GM19023 (cell line): Measurements from ENCODE around the gene RCAN3.
"Not testable (repeated sequence)": the region's sequence is repeated elsewhere in the genome, so short reads cannot be mapped to it uniquely, and the experiment has no call there.

ENCODE experiments used
- ATAC-seq: cut with Tn5 transposase; IDR thresholded peaks from one replicate; pipeline ENCODE4 v1.9.1; 2021; ENCODE audit warnings: mild to moderate bottlenecking, moderate library complexity; ENCODE audit not compliant: unreplicated experiment

The RCAN3 gene

GRCh38 chr1:24502709-24503058, at the start of gene RCAN3:
TSS of gene RCAN3 (plus strand) at chr1:24502836. CDS start at chr1:24514373, 11,537 bp downstream.
- peak; percentile 62 for ATAC-seq

GRCh38 chr1:24452922-24453485, 49.6 kb upstream of the RCAN3 start:
- no peak for ATAC-seq

GRCh38 chr1:24454673-24455072, 48.0 kb upstream of the RCAN3 start:
- no peak for ATAC-seq

- no peak for ATAC-seq
These were observed 47.4 kb upstream of the RCAN3 start for GRCh38 chr1:24455272-24455671.

- no peak for ATAC-seq
These were observed 44.8 kb upstream of the RCAN3 start for GRCh38 chr1:24457866-24458265.

- ATAC-seq, result no peak
These were observed 42.9 kb upstream of the RCAN3 start for GRCh38 chr1:24459551-24460266.

GRCh38 chr1:24462128-24462527, 40.5 kb upstream of the RCAN3 start:
- ATAC-seq, result not testable (repeated sequence)

- ATAC-seq, result no peak
These were observed 38.6 kb upstream of the RCAN3 start for GRCh38 chr1:24463776-24464735.

GRCh38 chr1:24465099-24465498, 37.5 kb upstream of the RCAN3 start:
- no peak for ATAC-seq

GRCh38 chr1:24465638-24466037, 37.0 kb upstream of the RCAN3 start:
- ATAC-seq, result no peak

GRCh38 chr1:24468685-24469316, 33.8 kb upstream of the RCAN3 start:
- no peak for ATAC-seq

GRCh38 chr1:24470592-24470991, 32.0 kb upstream of the RCAN3 start:
- ATAC-seq, result no peak

- ATAC-seq, result no peak
These were observed 29.9 kb upstream of the RCAN3 start for GRCh38 chr1:24472527-24473251.

GRCh38 chr1:24474193-24474592, 28.4 kb upstream of the RCAN3 start:
- no peak for ATAC-seq

- ATAC-seq, result no peak
These were observed 26.9 kb upstream of the RCAN3 start for GRCh38 chr1:24475700-24476099.

- ATAC-seq, result no peak
These were observed 26.1 kb upstream of the RCAN3 start for GRCh38 chr1:24476571-24476970.

GRCh38 chr1:24477309-24477708, 25.3 kb upstream of the RCAN3 start:
- no peak for ATAC-seq

GRCh38 chr1:24481101-24481500, 21.5 kb upstream of the RCAN3 start:
- no peak for ATAC-seq

GRCh38 chr1:24481843-24482610, 20.6 kb upstream of the RCAN3 start:
- no peak for ATAC-seq

- no peak for ATAC-seq
These were observed 19.2 kb upstream of the RCAN3 start for GRCh38 chr1:24483441-24483840.
